NOMO-1 (cell line): ENCODE data around the gene GABRR2.

Source experiments
- DNase-seq, 2 experiments: peaks; one replicate each; lab custom pipeline; 2025; ENCODE audit not compliant: unreplicated experiment in 2 of 2; lab: John Stamatoyannopoulos, UW

GABRR2 gene

DNA sequence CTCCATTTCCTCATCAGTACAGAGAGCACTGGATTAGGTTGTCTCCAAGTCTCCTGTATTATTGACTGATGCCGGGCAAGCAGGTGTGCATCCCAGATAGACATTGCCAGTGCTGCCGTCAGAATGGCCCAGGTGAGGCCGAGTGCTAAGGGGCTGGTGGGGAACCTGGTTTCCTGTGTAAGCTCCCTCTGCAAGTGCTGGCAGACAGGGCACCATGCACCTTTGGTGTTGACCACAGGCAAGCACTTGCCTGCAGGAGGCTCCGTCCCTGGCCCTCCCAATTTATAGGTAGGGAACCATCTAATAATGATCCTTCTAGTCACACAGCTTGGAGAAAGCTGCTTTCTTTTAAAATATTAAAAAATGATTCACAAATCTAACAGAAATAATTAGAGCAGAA lies 98.7 kb downstream of the GABRR2 start:
- no peak for DNase-seq

DNA sequence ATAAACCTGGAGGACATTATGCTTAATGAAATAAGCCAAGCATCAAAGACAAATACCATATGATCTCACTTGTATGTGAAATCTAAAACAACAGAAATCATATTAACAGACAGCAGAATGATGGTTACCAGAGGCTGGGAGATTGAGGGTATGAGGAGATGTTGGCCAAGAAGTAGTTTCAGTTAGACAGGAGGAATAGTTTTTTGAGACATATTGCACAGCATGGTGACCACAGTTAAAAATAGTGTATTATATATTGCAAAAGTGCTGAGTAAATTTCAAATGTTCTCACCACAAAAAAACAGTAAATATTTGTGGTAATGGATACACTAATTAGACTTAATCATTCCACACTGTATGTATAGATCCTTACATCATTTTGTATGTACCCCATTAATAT lies 99.7 kb downstream of the GABRR2 start:
- DNase-seq = peak; percentile 41 to 88

DNA sequence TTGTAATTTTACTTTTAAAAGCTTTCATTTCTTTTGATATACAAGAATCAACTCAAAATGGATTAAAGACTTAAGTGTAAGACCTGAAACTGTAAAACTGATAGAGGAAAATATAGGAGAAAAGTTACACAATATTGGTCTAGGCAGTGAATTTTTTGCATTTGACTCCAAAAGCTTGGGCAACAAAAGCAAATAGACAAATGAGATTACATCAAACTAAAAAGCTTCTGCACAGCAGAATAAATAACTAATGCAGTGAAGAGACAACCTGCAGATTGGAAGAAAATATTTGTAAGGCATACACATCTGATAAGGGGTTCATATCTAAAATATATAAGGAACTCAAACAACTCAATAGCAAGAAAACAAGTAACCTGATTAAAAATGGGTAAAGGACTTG lies 100.9 kb downstream of the GABRR2 start:
- peak in 1 of 2 experiments; percentile 9 for DNase-seq

DNA sequence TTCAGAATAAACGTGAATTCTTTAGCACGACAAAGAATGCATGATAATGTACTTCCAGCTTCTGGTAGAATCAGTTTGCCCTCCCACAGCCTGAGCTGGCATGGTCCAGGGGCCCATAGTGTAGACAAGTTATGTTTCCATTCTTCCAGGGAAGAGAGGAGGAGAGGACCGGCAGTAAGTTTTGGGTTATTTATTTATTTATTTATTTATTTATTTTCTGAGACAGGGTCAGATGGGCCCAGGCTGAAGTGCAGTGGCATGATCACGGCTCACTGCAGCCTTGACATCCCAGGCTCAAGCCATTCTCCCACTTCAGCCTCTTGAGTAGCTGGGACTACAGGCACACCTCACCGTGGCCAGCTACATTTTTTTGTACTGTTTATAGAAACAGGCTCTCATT lies 102.6 kb downstream of the GABRR2 start:
- DNase-seq = no peak

DNA sequence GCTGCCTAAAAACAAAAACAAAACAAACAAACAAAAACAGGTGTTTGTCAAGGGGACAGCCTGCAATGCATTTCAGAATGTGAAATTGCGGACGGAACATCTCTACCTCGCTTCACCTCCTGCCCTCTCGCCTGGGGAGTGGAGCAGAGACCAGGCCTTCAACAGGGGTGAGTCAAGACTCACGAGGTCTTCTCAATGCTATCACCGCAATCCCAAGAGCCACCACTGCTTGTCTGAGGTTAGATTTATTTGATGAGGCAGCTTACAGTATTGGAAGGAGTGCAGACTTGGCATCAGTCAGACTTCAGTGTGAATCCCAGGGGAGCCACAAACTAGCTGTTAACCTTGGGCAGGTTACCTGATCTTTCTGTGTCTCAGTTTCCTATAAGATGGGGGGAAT lies 105.6 kb downstream of the GABRR2 start:
- no peak for DNase-seq

DNA sequence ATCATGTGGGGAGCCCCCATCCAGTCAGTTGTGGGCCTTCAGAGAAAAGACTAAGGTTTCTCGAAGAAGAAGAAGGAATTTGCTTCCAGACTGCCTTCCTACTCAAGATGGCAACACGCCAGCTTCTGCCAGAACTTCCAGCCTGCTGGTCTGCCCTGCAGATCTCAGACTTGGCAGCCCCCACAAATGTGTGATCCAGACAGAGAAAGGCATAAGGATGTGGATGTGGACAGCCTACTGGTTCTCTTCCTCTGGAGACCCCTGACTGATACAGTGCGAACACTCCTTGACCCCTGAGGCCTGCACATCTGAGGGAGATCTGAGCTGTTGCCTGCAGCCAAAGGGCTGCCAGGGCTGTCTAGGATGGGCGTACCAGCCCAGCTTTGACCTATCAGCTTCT lies 106.5 kb downstream of the GABRR2 start:
- no peak for DNase-seq
